Measurements from ENCODE around the gene FLNC. TPM values are rescaled to one million over a fixed set of nuclear protein-coding genes. Genes with fewer than 3 reads are reported as not detected.

FLNC gene
- total RNA-seq, 1 donor from 2014 or later, result 241 TPM

GRCh38 chr7:128885370-128886187 lies 55.4 kb downstream of the FLNC start:
- Mint-ChIP-seq H3K4me1 (ENCODE audit: low read depth, unreplicated experiment) (peaks cover 9% of the 10 kb centered on the region), H3K4me3 (ENCODE audit: unreplicated experiment) (peak overlapping the region; percentile 3), H3K27ac (ENCODE audit: unreplicated experiment) (no peak overlapping the region), H3K27me3 (ENCODE audit: unreplicated experiment) (peaks cover 9% of the 10 kb centered on the region), H3K9me3 (ENCODE audit: unreplicated experiment) (peaks cover 13% of the 10 kb centered on the region), H3K36me3 (ENCODE audit: unreplicated experiment) (no peaks in the 10 kb centered on the region)
- TF ChIP-seq CTCF (IDR thresholded peaks at IDR 0.05; ENCODE audit: partially characterized antibody, unreplicated experiment), result no peak
- DNase-seq, result no peak

- H3K27me3 Mint-ChIP-seq (ENCODE audit: unreplicated experiment), result peaks cover 6% of the 10 kb centered on the region
- H3K4me1 Mint-ChIP-seq (ENCODE audit: low read depth, unreplicated experiment), result peaks cover under 1% of the 10 kb centered on the region
- H3K4me3 Mint-ChIP-seq (ENCODE audit: unreplicated experiment), result no peak overlapping the region
- H3K36me3 Mint-ChIP-seq (ENCODE audit: unreplicated experiment), result no peaks in the 10 kb centered on the region
- no peak overlapping the region for H3K27ac Mint-ChIP-seq (ENCODE audit: unreplicated experiment)
- no peak for TF ChIP-seq CTCF (IDR thresholded peaks at IDR 0.05; ENCODE audit: partially characterized antibody, unreplicated experiment)
- DNase-seq, result no peak
- peaks cover 6% of the 10 kb centered on the region for H3K9me3 Mint-ChIP-seq (ENCODE audit: unreplicated experiment)
Observed at GRCh38 chr7:128886391-128887168, 56.4 kb downstream of the FLNC start.

GRCh38 chr7:128887169-128888038 lies 57.2 kb downstream of the FLNC start:
- TF ChIP-seq CTCF (IDR thresholded peaks at IDR 0.05; ENCODE audit: partially characterized antibody, unreplicated experiment), result no peak
- no peak for DNase-seq
- H3K9me3 Mint-ChIP-seq (ENCODE audit: unreplicated experiment), result peaks cover 6% of the 10 kb centered on the region
- no peak overlapping the region for H3K27ac Mint-ChIP-seq (ENCODE audit: unreplicated experiment)
- H3K27me3 Mint-ChIP-seq (ENCODE audit: unreplicated experiment), result peaks cover 6% of the 10 kb centered on the region
- H3K36me3 Mint-ChIP-seq (ENCODE audit: unreplicated experiment), result no peaks in the 10 kb centered on the region
- no peaks in the 10 kb centered on the region for H3K4me1 Mint-ChIP-seq (ENCODE audit: low read depth, unreplicated experiment)
- no peak overlapping the region for H3K4me3 Mint-ChIP-seq (ENCODE audit: unreplicated experiment)

GRCh38 chr7:128888039-128888755 lies 58.0 kb downstream of the FLNC start:
- no peaks in the 10 kb centered on the region for H3K4me1 Mint-ChIP-seq (ENCODE audit: low read depth, unreplicated experiment)
- peaks cover 5% of the 10 kb centered on the region for H3K27me3 Mint-ChIP-seq (ENCODE audit: unreplicated experiment)
- no peak overlapping the region for H3K27ac Mint-ChIP-seq (ENCODE audit: unreplicated experiment)
- H3K36me3 Mint-ChIP-seq (ENCODE audit: unreplicated experiment), result no peaks in the 10 kb centered on the region
- no peak overlapping the region for H3K4me3 Mint-ChIP-seq (ENCODE audit: unreplicated experiment)
- no peak for TF ChIP-seq CTCF (IDR thresholded peaks at IDR 0.05; ENCODE audit: partially characterized antibody, unreplicated experiment)
- no peak for DNase-seq
- H3K9me3 Mint-ChIP-seq (ENCODE audit: unreplicated experiment), result peaks cover 6% of the 10 kb centered on the region

All from glutamatergic neuron (in vitro differentiated cells).